ENCODE measurements around the gene PDGFC. TPM values are rescaled to one million over a fixed set of nuclear protein-coding genes. Genes with fewer than 3 reads are reported as not detected.
A peak's percentile ranks its signal among the peaks of the same experiment; 100 is the strongest.

PDGFC gene
- total RNA-seq, 1 donor, result 184 TPM

GRCh38 chr4:156948738-156949137 is 22.9 kb downstream of the PDGFC start:
- DNase-seq (ENCODE audit: low read depth), result no peak
- no peak for TF ChIP-seq CTCF (IDR thresholded peaks at IDR 0.05; ENCODE audit: insufficient read depth, low read depth, low read length)
- H3K4me3 ChIP-seq (ENCODE audit: low read depth, low read length), result no peak overlapping the region

- no peak for TF ChIP-seq CTCF (IDR thresholded peaks at IDR 0.05; ENCODE audit: insufficient read depth, low read depth, low read length)
- H3K4me3 ChIP-seq (ENCODE audit: low read depth, low read length), result no peak overlapping the region
- DNase-seq (ENCODE audit: low read depth), result no peak
These were observed 23.5 kb downstream of the PDGFC start for GRCh38 chr4:156948133-156948532.

GRCh38 chr4:156946516-156947424 is 24.8 kb downstream of the PDGFC start:
- peak; percentile 95 for DNase-seq (ENCODE audit: low read depth)
- TF ChIP-seq CTCF (IDR thresholded peaks at IDR 0.05; ENCODE audit: insufficient read depth, low read depth, low read length), result no peak
- no peak overlapping the region for H3K4me3 ChIP-seq (ENCODE audit: low read depth, low read length)

DNA sequence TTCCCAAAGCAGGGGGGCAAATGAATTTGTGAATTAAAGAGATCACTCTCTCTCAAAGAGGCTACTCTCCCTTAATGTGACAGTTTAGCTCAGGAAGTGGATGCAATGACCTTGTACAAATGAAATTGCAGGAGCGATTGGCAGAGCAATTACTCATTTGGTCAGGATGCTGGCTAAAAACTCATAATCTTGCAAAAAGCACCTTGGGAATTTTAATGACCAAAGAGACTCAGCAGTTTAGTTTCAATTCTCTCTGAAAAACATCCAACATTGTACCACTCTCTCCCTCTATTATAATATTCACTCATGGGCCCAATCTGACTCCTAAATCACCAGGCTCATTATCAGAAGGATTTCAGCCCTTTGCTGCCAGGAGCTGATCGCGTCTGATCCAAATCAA is 26.1 kb downstream of the PDGFC start:
- H3K4me3 ChIP-seq (ENCODE audit: low read depth, low read length), result no peak overlapping the region
- DNase-seq (ENCODE audit: low read depth), result no peak

GRCh38 chr4:156942991-156943390 is 28.6 kb downstream of the PDGFC start:
- no peak overlapping the region for H3K4me3 ChIP-seq (ENCODE audit: low read depth, low read length)
- no peak for DNase-seq (ENCODE audit: low read depth)
- TF ChIP-seq CTCF (IDR thresholded peaks at IDR 0.05; ENCODE audit: insufficient read depth, low read depth, low read length), result no peak

More for the DNA sequence above, 26.1 kb downstream of the PDGFC start:
- no peak for TF ChIP-seq CTCF (IDR thresholded peaks at IDR 0.05; ENCODE audit: insufficient read depth, low read depth, low read length)

GRCh38 chr4:156941940-156942548 is 29.6 kb downstream of the PDGFC start:
- no peak for TF ChIP-seq CTCF (IDR thresholded peaks at IDR 0.05; ENCODE audit: insufficient read depth, low read depth, low read length)
- peak; percentile 92 for DNase-seq (ENCODE audit: low read depth)
- H3K4me3 ChIP-seq (ENCODE audit: low read depth, low read length), result peak overlapping the region; percentile 20
